NCI-H460 (cell line): ENCODE data around the gene CTNNB1. TPM values are rescaled to one million over a fixed set of nuclear protein-coding genes. Genes with fewer than 3 reads are reported as not detected.

Experiments
- DNase-seq: peaks from one replicate; pipeline ENCODE4 v3.0.0-alpha.2; 2016; ENCODE audit warnings: low read depth; ENCODE audit errors: extremely low read depth
- polyA plus RNA-seq: library from polyadenylated mRNA; depleted of rRNA; stranded (reverse); fragments of >200 nt; gene quantifications from 2 replicates; pipeline ENCODE4 v1.2.3, GENCODE V29; 2014; cell fraction: nucleus; rRNA removed
- total RNA-seq: library from RNA; depleted of rRNA; stranded (reverse); fragments of >200 nt; shearing (Covaris generic); gene quantifications from 2 replicates; pipeline ENCODE4 v1.2.3, GENCODE V29; 2014; rRNA removed

CTNNB1 gene
- 263 and 272 TPM in 2 replicates for total RNA-seq
- 175 and 205 TPM in 2 replicates for polyA plus RNA-seq

GRCh38 chr3:41198950-41199865, at the start of gene CTNNB1:
Gene CTNNB1 (plus strand): TSS chr3:41199505. CDS start chr3:41224069, 24,564 bp downstream.
- peak; percentile 75 for DNase-seq

GRCh38 chr3:41155834-41156233, 43.5 kb upstream of the CTNNB1 start:
- no peak for DNase-seq

DNA sequence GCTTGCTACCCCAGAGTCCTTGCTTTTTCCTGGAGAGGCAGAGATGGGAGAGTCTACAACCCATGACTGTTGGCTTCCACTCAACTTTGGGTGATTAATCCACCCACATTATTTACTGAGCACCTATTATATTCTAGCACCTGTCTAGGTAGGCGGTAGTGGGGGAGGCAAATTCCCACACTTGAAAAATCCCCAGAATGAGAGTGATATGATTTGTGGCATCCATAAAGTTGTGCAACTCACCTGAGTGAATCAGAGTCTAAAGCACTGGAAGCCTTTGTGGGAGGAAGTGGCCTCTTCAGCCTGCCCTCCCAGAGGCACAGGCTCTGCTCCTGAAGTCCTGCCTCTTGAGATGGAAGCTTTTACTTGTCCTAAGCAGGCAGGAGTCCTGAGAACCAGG, 40.4 kb upstream of the CTNNB1 start:
- no peak for DNase-seq

GRCh38 chr3:41159588-41160189, 39.6 kb upstream of the CTNNB1 start:
- no peak for DNase-seq

DNA sequence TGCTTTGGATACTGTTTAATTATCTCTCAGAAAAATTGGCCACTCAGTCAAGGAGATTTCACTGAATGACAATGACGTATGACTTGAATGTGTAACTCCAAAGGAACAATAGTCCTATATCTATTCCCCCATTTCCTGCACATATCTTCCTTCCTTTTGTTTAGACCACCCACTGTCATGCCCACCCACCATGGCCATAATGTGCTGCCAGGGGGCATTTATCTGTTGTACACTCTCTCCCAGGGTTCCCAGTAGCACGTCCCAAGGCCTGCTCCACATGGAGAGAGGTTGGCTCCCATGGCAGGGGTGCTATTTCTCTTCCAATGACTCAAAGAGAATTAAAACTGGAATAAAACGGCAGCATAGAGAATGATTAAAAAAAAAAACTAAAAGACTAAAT, 36.8 kb upstream of the CTNNB1 start:
- no peak for DNase-seq

GRCh38 chr3:41163006-41163405, 36.3 kb upstream of the CTNNB1 start:
- DNase-seq, result no peak

- DNase-seq, result no peak
Measured at GRCh38 chr3:41163421-41163820, 35.9 kb upstream of the CTNNB1 start.

DNA sequence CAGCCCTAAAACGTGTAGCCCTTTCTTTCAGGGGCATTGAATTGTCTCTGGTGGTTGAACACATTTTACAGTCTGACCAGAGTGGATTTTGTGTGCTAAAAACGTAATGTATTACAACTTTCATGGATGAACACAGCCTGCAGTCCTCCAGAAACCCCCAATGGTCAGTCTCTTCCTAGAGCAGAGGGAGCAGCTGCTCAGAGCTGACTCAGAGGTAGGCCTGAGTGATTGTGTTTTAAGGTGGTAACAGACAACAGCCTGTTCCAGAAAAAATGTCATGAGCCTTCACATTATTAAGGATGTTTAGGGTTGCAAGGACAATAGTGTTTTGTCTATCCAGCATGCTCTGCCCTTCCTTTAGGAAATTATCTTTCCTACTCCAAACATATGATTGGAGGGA, 34.5 kb upstream of the CTNNB1 start:
- no peak for DNase-seq

DNA sequence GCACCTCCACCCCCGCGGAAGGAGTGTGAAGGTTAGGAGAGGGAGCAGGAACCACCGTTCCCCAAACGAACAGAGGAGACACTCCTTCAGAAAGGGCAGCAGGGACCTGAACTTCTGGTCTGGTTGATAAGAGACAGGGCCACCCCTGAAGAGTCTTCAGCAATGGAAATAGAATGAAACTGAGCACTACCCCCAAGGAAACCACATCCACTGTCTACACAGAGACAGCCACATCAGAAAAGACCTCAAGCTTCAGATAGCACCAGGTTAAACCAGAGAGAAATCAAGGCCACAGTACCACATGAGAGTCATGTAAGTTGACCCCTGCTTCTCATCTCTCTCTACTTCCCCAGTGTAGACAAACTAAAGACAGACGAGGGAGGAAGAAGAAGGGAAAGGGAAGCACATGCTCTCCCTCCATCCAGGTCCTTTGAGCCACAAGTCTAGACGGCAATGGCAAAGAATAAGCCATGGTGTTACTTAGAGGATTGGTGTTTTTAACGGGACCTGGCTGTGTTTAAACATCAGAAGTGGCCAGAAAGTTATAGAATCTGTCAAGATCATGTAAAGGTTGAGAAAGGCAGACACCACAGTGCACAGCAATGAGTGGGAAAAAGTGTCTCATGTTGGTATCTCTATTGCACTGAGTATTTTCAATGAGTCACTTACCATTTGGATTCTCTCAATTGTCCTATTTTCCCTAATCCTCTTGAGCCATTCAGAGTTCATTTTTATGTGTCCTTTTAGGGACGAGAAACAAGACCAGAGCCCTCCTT, 31.4 kb upstream of the CTNNB1 start:
- no peak for DNase-seq

- no peak for DNase-seq
Measured at GRCh38 chr3:41169023-41169422, 30.3 kb upstream of the CTNNB1 start.

DNA sequence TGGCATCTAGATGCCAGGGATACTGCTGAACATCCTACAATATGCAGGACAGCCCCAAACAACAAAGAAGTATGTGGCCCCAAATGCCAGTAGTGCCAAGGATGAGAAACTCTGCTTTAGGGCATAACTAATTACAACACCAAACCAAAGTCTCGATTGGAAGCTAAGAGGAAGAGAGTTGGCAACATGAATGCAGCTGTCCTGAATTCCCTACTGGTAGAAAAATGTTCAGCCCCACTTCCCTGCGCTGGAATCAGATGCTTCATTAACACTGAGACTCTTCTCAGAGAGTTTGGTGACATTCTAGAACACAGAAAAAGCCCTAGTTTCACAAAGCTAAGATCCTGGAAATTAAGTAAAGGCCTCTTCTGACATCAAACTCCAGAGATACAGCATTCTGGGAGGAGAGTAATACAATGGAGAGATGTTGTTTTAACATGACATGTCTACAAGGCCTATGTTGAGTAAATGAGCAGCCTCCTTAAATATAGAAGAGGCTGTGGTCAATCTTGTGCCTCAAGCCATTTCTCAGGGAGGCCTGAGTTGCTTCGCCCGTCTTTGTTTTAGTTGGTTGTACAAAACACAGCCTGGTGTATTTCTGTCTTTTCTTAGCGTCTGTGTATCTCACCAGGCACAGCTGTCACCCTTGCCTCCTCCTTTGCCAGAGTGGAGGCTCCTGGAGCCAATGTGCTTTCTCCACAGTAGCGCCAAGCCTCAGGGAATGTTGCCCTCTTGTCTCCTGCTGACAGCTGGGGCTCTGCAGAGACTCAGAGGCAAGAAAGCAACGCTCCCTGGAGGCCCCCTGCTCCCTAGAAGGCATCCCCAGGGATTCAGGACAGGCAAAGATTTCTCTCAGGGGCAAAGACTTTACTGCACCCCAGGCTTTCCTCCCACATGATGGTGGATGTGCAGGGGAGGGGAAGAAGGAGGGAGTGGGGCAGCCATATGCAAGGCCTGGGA, 25.1 kb upstream of the CTNNB1 start:
- no peak for DNase-seq

DNA sequence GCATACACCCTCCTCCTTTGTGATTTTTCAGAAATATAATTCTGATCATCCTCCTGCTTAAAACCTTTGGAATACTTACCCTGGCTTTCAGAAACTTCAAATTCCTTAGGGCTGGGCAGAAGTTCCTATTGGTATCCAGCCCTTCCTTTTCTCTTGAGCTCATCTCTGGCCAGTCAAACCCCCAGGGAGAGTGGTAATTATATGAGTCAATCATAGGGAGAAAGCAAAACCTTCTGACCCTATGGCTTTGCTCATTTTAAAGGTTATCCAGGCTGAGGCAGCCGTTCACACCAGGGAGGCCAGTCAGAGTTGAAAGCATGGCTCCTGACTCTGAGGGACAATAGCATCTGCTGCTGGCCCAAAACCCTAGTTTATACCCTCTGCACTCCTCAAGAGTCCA, 23.9 kb upstream of the CTNNB1 start:
- DNase-seq, result no peak

DNA sequence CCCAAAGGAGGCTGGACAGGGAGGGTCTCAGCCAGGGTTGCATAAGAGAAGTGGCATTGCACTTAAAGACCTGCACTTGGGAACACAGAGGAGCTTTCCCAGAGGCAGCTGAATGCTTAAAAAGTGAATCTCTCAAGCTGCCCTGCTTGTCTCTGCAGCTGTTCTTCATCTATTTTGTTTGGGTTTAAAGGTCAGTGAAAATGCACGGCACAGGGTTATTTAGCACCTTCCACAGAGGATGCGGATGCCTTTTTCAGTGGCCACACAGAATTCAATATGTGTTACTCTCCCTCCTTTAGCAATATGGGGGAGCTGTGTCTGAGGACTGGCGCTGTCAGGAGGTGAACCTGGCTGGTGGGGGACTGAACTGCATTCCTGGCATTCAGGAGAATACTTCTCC, 22.7 kb upstream of the CTNNB1 start:
- no peak for DNase-seq

GRCh38 chr3:41178576-41178975, 20.7 kb upstream of the CTNNB1 start:
- DNase-seq, result no peak

- no peak for DNase-seq
Measured at GRCh38 chr3:41180396-41180795, 18.9 kb upstream of the CTNNB1 start.

- DNase-seq, result no peak
Measured at GRCh38 chr3:41182504-41183059, 16.7 kb upstream of the CTNNB1 start.

- no peak for DNase-seq
Measured at GRCh38 chr3:41184394-41184793, 14.9 kb upstream of the CTNNB1 start.

DNA sequence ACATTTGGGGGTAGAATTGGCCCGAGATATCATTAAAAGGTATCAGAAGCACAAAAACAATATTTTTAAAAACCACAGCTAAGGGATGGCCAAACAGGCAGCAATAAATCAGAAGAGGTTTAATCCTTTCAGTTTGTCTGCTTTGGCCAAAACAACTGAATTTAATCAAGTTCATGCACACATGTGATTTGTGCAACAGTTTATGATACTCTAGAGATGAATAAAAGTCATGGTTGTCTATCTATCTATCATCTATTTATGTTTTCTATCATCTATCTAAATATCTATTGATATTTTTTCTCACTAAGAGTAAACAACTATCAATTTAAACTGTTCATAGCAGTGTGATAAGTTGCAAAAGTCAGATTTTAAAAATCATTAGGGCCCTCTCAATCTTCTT, 13.0 kb upstream of the CTNNB1 start:
- DNase-seq, result no peak

GRCh38 chr3:41188306-41188705, 11.0 kb upstream of the CTNNB1 start:
- DNase-seq, result no peak
